ENCODE results near the gene EEF1E1. TPM values are rescaled to one million over a fixed set of nuclear protein-coding genes. Genes with fewer than 3 reads are reported as not detected.

EEF1E1 gene
- total and polyA plus RNA-seq, 2 of the 8 experiments (the other 6 are each of a cell fraction or from before 2014, with no cell fraction given) = 96.8 to 112 TPM

DNA sequence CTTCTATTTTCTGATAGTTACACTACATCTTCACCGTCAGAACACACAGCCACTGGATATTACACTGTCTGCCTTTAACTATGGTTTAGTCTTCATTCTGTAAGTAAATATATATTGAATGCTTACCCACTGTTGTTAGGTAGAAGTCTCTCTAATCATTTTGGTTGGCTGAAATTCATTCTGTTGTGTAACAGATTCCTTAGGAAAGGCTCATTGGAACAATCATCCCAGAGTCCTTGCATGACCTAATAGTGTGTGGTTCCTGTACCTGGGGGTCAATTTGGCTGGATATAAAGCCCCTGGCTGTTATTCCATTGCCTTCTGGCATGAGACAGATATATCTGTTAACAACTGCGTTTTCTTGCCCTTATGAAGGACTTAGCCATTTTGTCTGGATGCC is 48.1 kb downstream of the EEF1E1 start (continued):
- TF ChIP-seq EZH2 (IDR thresholded peaks at IDR 0.05; ENCODE audit: low read depth, low read length, severe bottlenecking) (no peak), POLR2A (IDR thresholded peaks at IDR 0.05; ENCODE audit: control extremely low read depth in 1 of 2, low read depth in 2 of 2, low read length in 2 of 2) (no peak)
